K562 (cell line): ENCODE data around the gene CACTIN. TPM values are rescaled to one million over a fixed set of nuclear protein-coding genes. Genes with fewer than 3 reads are reported as not detected.

ENCODE experiments used
- ATF4 ChIP-seq: fragments of 450-650 bp; formaldehyde crosslinking; IDR thresholded peaks from 2 replicates; pipeline ENCODE4 v1.4.0; 2022; ENCODE audit warnings: mild to moderate bottlenecking, moderate library complexity
- CBX2 ChIP-seq: fragments of 200-600 bp; sonication (generic); IDR thresholded peaks from one replicate; pipeline ENCODE4 v1.6.1; 2012; ENCODE audit warnings: mild to moderate bottlenecking, low read length, inconsistent platforms; ENCODE audit not compliant: insufficient read depth, poor library complexity, severe bottlenecking
- CCNT2 ChIP-seq: IDR thresholded peaks from 2 replicates; pipeline ENCODE4 v1.6.1; 2011; ENCODE audit warnings: borderline replicate concordance, low read depth, mild to moderate bottlenecking, moderate library complexity, mixed read lengths, low read length; ENCODE audit not compliant: insufficient read length; ENCODE audit errors: extremely low read depth
- GTF2A2 ChIP-seq: IDR thresholded peaks from 2 replicates; pipeline ENCODE4 v1.6.1; 2016; ENCODE audit warnings: mild to moderate bottlenecking, missing genetic modification characterization, missing compliant biosample characterization
- HLTF ChIP-seq: fragments of 450-650 bp; IDR thresholded peaks from 2 replicates; pipeline ENCODE4 v1.6.1; 2016
- HMG20A ChIP-seq: fragments of 450-650 bp; formaldehyde crosslinking; conservative IDR thresholded peaks from 2 replicates; pipeline ENCODE4 v1.4.0; 2020; ENCODE audit warnings: mild to moderate bottlenecking, mixed read lengths
- HSF4 ChIP-seq: fragments of 250-450 bp; sonication (Bioruptor Pico); IDR thresholded peaks from 2 replicates; pipeline ENCODE4 v2.1.2; 2022; ENCODE audit warnings: mild to moderate bottlenecking, moderate library complexity, borderline replicate concordance
- ILF3 ChIP-seq: fragments of 450-650 bp; IDR thresholded peaks from 2 replicates; pipeline ENCODE4 v1.6.1; 2018; ENCODE audit warnings: antibody characterized with exemption, mild to moderate bottlenecking, moderate library complexity, borderline replicate concordance
- L3MBTL2 ChIP-seq: fragments of 450-650 bp; IDR thresholded peaks from 2 replicates; pipeline ENCODE4 v1.6.1; 2016; ENCODE audit warnings: mild to moderate bottlenecking, moderate library complexity
- POLR2A ChIP-seq: fragments of 450-650 bp; conservative IDR thresholded peaks from 2 replicates; pipeline ENCODE4 v1.6.1; 2016
- RAD51 ChIP-seq: fragments of 450-650 bp; IDR thresholded peaks from 2 replicates; pipeline ENCODE4 v1.7.1; 2016; ENCODE audit warnings: low read depth, mild to moderate bottlenecking, borderline replicate concordance
- RFX5 ChIP-seq: IDR thresholded peaks from 2 replicates; pipeline ENCODE4 v1.6.1; 2011; ENCODE audit warnings: low read depth, mild to moderate bottlenecking, improper control_type of control experiment, low read length
- SREBF2 ChIP-seq: sonication (generic); formaldehyde crosslinking; IDR thresholded peaks from 2 replicates; pipeline ENCODE4 v1.4.0; 2020; ENCODE audit warnings: mild to moderate bottlenecking, missing genetic modification reagents
- SRSF7 ChIP-seq: fragments of 200-400 bp; formaldehyde crosslinking; optimal IDR thresholded peaks from 2 replicates; pipeline ENCODE3; 2017; ENCODE audit warnings: mild to moderate bottlenecking, low read depth, low read length
- TCF7L2 ChIP-seq: fragments of 150-350 bp; IDR thresholded peaks from 2 replicates; pipeline ENCODE4 v1.6.1; 2016; ENCODE audit warnings: low read depth, mild to moderate bottlenecking, low read length, moderate library complexity
- ZBTB12 ChIP-seq: fragments of 250-450 bp; sonication (Bioruptor Pico); IDR thresholded peaks from 2 replicates; pipeline ENCODE4 v1.4.0; 2020
- ZBTB49 ChIP-seq: sonication (generic); formaldehyde crosslinking; IDR thresholded peaks from 2 replicates; pipeline ENCODE4 v1.8.0; 2022; ENCODE audit warnings: missing genetic modification reagents, mild to moderate bottlenecking, borderline replicate concordance
- ZNF143 ChIP-seq: sonication (generic); formaldehyde crosslinking; IDR thresholded peaks from 2 replicates; pipeline ENCODE4 v1.9.0; 2022; ENCODE audit warnings: mild to moderate bottlenecking, missing genetic modification reagents
- ZNF518B ChIP-seq: fragments of 250-450 bp; sonication (Bioruptor Pico); IDR thresholded peaks from 2 replicates; pipeline ENCODE4 v1.5.0; 2021; ENCODE audit warnings: mild to moderate bottlenecking, moderate library complexity
- ZNF699 ChIP-seq: fragments of 250-450 bp; sonication (Bioruptor Pico); IDR thresholded peaks from 2 replicates; pipeline ENCODE4 v1.8.0; 2021; ENCODE audit warnings: mild to moderate bottlenecking, moderate library complexity; ENCODE audit not compliant: insufficient replicate concordance
- ZNF717 ChIP-seq: fragments of 250-450 bp; sonication (Bioruptor Pico); IDR thresholded peaks from 2 replicates; pipeline ENCODE4 v1.5.0; 2021
- polyA plus RNA-seq, 8 experiments: library from polyadenylated mRNA; depleted of rRNA in 4 of 8; stranded (reverse) in 5 of 8; unstranded in 3 of 8; fragments of >200 nt; fragmentation: Nextera tagmentation in 2 of 8; fragmentation: Illumina TruSeq in 1 of 8; extraction: Ambion mirVana in 2 of 8; extraction: Trizol in 1 of 8; gene quantifications; 2 replicates each; pipeline versions ENCODE4 v1.2.1 to v1.2.3, GENCODE V29; 2011 to 2014; ENCODE audit warnings: inconsistent platforms in 1 of 8, missing spikeins in 1 of 8
- total RNA-seq, 7 experiments: library from RNA; depleted of rRNA in 6 of 7; stranded (reverse); fragments of >200 nt in 6 of 7; fragmentation: Illumina TruSeq in 2 of 7; extraction: Trizol in 2 of 7; gene quantifications; 2 replicates each; pipeline versions ENCODE4 v1.2.1 to v1.2.3, GENCODE V29; 2011 to 2021; ENCODE audit warnings: low replicate concordance in 1 of 7

CACTIN gene
- total and polyA plus RNA-seq, 9 of the 15 experiments (the other 6 are each of a cell fraction or from before 2014, with no cell fraction given): 0.15 to 49.2 (median 15.0) TPM

GRCh38 chr19:3573162-3573857, 53.3 kb downstream of the CACTIN start (continued):
- TF ChIP-seq ZBTB12 (CRISPR knock-in tag) (no peak), L3MBTL2 (peak; percentile 75), CBX2 (no peak), GTF2A2 (no peak), ZBTB49 (CRISPR knock-in tag) (0 out of 2 replicates have a peak, but pooled peaks have one; percentile 25), ZNF143 (CRISPR knock-in tag) (no peak), ATF4 (CRISPR knock-in tag) (no peak), ZNF699 (CRISPR knock-in tag) (no peak), SREBF2 (no peak), SRSF7 (no peak), HMG20A (CRISPR knock-in tag) (no peak), RFX5 (no peak), CCNT2 (peak; percentile 23), ZNF717 (no peak), HLTF (no peak), RAD51 (no peak), ZNF518B (CRISPR knock-in tag) (no peak), POLR2A (peak; percentile 51; the same call in 1 of the 2 replicates), HSF4 (CRISPR knock-in tag) (no peak), ILF3 (no peak), TCF7L2 (no peak)
